ENCODE measurements around the gene HDAC8. TPM values are rescaled to one million over a fixed set of nuclear protein-coding genes. Genes with fewer than 3 reads are reported as not detected.
A peak's percentile ranks its signal among the peaks of the same experiment; 100 is the strongest.

Gene HDAC8
- total and polyA plus RNA-seq, 9 of the 15 experiments (the other 6 are each of a cell fraction or from before 2014, with no cell fraction given), result 18.9 to 53.8 (median 28.7) TPM

GRCh38 chrX:72309297-72310071 lies 263.2 kb downstream of the HDAC8 start:
- WGBS (ENCODE audit: insufficient coverage, low coverage, missing lambda C conversion rate), result 18% methylated on average over 8 of the region's 15 CpGs
- no peaks in the 10 kb centered on the region for H3K9me1 ChIP-seq (ENCODE audit: control insufficient read depth, insufficient read depth, low read length)
- peak overlapping the region; percentile 77 for H2AFZ ChIP-seq (ENCODE audit: low read depth, low read length)
- no peaks in the 10 kb centered on the region for H3K36me3 ChIP-seq (ENCODE audit: control insufficient read depth, insufficient read depth, low read length)
- ChIA-PET POLR2A (interaction anchor here (0.7 kb wide), 1 partner anchor 236 kb away, joined by 3 read pairs; no protein-coding TSS in a partner anchor), CTCF (ENCODE audit: low intra/inter-chr PET ratio) (no interaction called here)
- 0 out of 2 replicates have a peak overlapping the region, but pooled peaks have one; percentile 10 for H3K4me3 ChIP-seq
- peak overlapping the region; percentile 20; the same call in 1 of the 3 replicates for H3K27ac ChIP-seq (ENCODE audit: extremely low read depth, low read depth, low read length)
- no peaks in the 10 kb centered on the region for H4K20me1 ChIP-seq (replicated peaks; ENCODE audit: control insufficient read depth, insufficient read depth, low read length)
- no TSS peak for BruUV-seq (replicated peaks)
- H3K9me3 ChIP-seq (replicated peaks; ENCODE audit: control insufficient read depth, insufficient read depth, low read depth, low read length), result no peaks in the 10 kb centered on the region
- in situ Hi-C loops (cut with MboI), result loop anchor here (25.0 kb wide), 1 partner anchor 228 kb away; no protein-coding TSS in a partner anchor
- FAIRE-seq (peak; percentile 15), DNase-seq (ENCODE audit: extremely low read depth in 1 of 4, low spot score in 3 of 4) (peak in 1 of 4 experiments; percentile 37), ATAC-seq (peak; percentile 51; the same call in 2 of the 3 replicates)
- H3K4me2 ChIP-seq (ENCODE audit: insufficient read depth, low read length), result peak overlapping the region; percentile 67
- H3K79me2 ChIP-seq (ENCODE audit: control insufficient read depth, insufficient read depth, low read length), result no peaks in the 10 kb centered on the region
- peaks cover 2 to 37% of the 10 kb centered on the region in 2 experiments; a peak in 3 of 5 replicates for H3K4me1 ChIP-seq (replicated peaks in 1 of 2; ENCODE audit: control insufficient read depth in 2 of 2, insufficient read depth in 2 of 2, low read length in 2 of 2)
- peak overlapping the region in 1 of 2 experiments; percentile 61; a peak in 2 of 4 replicates for H3K9ac ChIP-seq (ENCODE audit: insufficient read depth in 1 of 2, low read depth in 2 of 2, low read length in 2 of 2)
- intact Hi-C loops (cut with micrococcal nuclease), result no loop called here
- H3K27me3 ChIP-seq (ENCODE audit: control insufficient read depth in 2 of 2, insufficient read depth in 2 of 2, low read length in 2 of 2), result peaks cover 0 to 11% of the 10 kb centered on the region in 2 experiments; a peak in 1 of 5 replicates
- no peak for TF ChIP-seq CBFA2T3 (IDR thresholded peaks at IDR 0.05)
- 0 out of 4 replicates have a peak, but pooled peaks of 1 of the 2 experiments have one; percentile 8 for TF ChIP-seq UBTF (IDR thresholded peaks at IDR 0.05; ENCODE audit: borderline replicate concordance in 1 of 2, low read depth in 2 of 2, low read length in 2 of 2)
- TF ChIP-seq CEBPB (tag; IDR thresholded peaks at IDR 0.05), result peak; percentile 43
- peak; percentile 6; the same call in 1 of the 2 replicates for TF ChIP-seq MAX (CRISPR knock-in tag; IDR thresholded peaks at IDR 0.05)
- TF ChIP-seq KDM1A (IDR thresholded peaks at IDR 0.05), result peak in 1 of 2 experiments; percentile 55; a peak in 3 of 4 replicates
- TF ChIP-seq ILK (tag; IDR thresholded peaks at IDR 0.05; ENCODE audit: borderline replicate concordance, low read depth), result no peak
